ENCODE results near the gene DAPK1.

DNA sequence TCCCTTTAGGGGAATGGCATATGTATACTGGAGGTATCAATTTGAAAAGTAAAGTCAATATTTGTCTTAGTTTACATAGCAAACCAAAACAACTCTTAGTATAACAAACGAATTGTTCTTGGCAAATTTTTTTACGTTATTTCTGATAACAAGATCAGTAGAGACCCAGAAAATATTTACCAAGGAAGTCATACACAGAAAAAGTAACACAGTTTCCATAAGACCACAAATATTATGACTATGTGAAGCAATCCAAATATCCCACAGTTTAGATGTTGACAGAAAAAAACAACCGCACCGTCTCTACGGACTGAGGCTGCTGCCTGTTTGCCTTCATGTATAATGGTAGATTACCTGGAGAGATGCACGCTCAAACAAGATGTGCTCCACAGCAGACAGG is 46.5 kb upstream of the DAPK1 start:
- TF ChIP-seq POLR2A (IDR thresholded peaks at IDR 0.05; ENCODE audit: low read length) (no peak), GATA1 (IDR thresholded peaks at IDR 0.05; ENCODE audit: low read depth, low read length) (no peak)

All from erythroblast (primary cell).